Heart right ventricle (tissue), 16 donors: ENCODE data around the gene ACADS. TPM values are rescaled to one million over a fixed set of nuclear protein-coding genes. Genes with fewer than 3 reads are reported as not detected.

ENCODE experiments used
- ATAC-seq, 8 donors: fragments of 200-7000 bp; cut with Tn5 transposase; one replicate each; pipeline ENCODE4 v1.9.1; 2020; ENCODE audit warnings: mild to moderate bottlenecking in 8 of 8, moderate library complexity in 8 of 8, moderate number of reproducible peaks in 1 of 8
- DNase-seq, 2 donors: peaks; one replicate each; pipeline ENCODE4 v3.0.0-alpha.2; 2020
- H3K27ac ChIP-seq, 10 donors: fragments of 200-600 bp; sonication (generic) in 2 of 10; one replicate each; pipeline versions ENCODE4 v1.5.0 to v1.8.0; 2020 to 2022; ENCODE audit warnings: mild to moderate bottlenecking in 3 of 10
- H3K27me3 ChIP-seq, 7 donors: fragments of 200-600 bp; one replicate each; pipeline ENCODE4 v1.8.0; 2021 to 2022; ENCODE audit warnings: mild to moderate bottlenecking in 2 of 7
- H3K36me3 ChIP-seq, 9 donors: fragments of 200-600 bp; sonication (generic) in 1 of 9; one replicate each; pipeline versions ENCODE4 v1.5.0 to v1.8.0; 2020 to 2022; ENCODE audit warnings: mild to moderate bottlenecking in 2 of 9
- H3K4me1 ChIP-seq, 9 donors: fragments of 200-600 bp; sonication (generic) in 1 of 9; one replicate each; pipeline versions ENCODE4 v1.5.0 to v1.8.0; 2020 to 2022; ENCODE audit warnings: mild to moderate bottlenecking in 4 of 9
- H3K4me3 ChIP-seq, 10 donors: fragments of 200-600 bp; sonication (generic) in 2 of 10; one replicate each; pipeline versions ENCODE4 v1.5.0 to v1.8.0; 2020 to 2022; ENCODE audit warnings: mild to moderate bottlenecking in 7 of 10, moderate library complexity in 2 of 10
- H3K9me3 ChIP-seq, 11 donors: fragments of 200-600 bp in 10 of 11; sonication (generic) in 2 of 11; one replicate each; pipeline versions ENCODE4 v1.5.0 to v1.8.0; 2013 to 2022; ENCODE audit warnings: mild to moderate bottlenecking in 2 of 11, control low read depth in 1 of 11, moderate library complexity in 1 of 11
- WGBS, 2 donors: extraction: QIAGEN DNeasy Blood & Tissue Kit; methylation state at CpG; one replicate each; pipeline ENCODE4 v1.1.7; 2013; ENCODE audit warnings: inconsistent platforms in 1 of 2; 5-methylcytosine and 5-hydroxymethylcytosine counted together
- intact Hi-C, 10 donors: fragments of 100-400 bp; cut with DNase I; formaldehyde crosslinking; loops; one replicate each; pipeline versions ENCODE4 v1.11.1 to v1.14.2; 2022
- polyA plus RNA-seq, 2 donors: library from polyadenylated mRNA; stranded (reverse); fragments of 200-250 nt; gene quantifications; one replicate each; pipeline ENCODE4 v1.2.3, GENCODE V29; 2013
- total RNA-seq, 10 donors: library from RNA; stranded (reverse); fragmentation: NEBNext Ultra II Directional in 3 of 10; extraction: Animal tissue kit (Norgen Biotek cat#: 25700) in 3 of 10; gene quantifications; one replicate each; pipeline versions ENCODE4 v1.2.1 to v1.2.4, GENCODE V29; 2021 to 2023
- TF ChIP-seq, protein P1 (sequence below), 9 donors: fragments of 200-600 bp; sonication (generic) in 2 of 9; IDR thresholded peaks; one replicate each; pipeline versions ENCODE4 v1.5.0 to v1.8.0; 2021 to 2022; ENCODE audit warnings: antibody characterized with exemption in 9 of 9, mild to moderate bottlenecking in 5 of 9, moderate library complexity in 1 of 9
- donor health status: Arrhythmogenic right ventricular cardiomyopathy.
- donor health status: ischemic (EF 13 %, LVEDD 7.1; RV severe dilation, severe dysfunction).
- donor health status: healthy with polysubstance abuse.
- donor health status: DM: no; HTN: yes; CAD: no.
- donor health status: DM: no; HTN: no; CAD: no.
- donor health status: ischemic (EF 25% LVEDD 6.9; RV normal size, moderate dysfunction).
- donor health status: ischemic (EF 25% LVEDD 5.7; RV mildly dilated, moderate dysfunction).
- donor health status: healthy.
- donor health status: DM: yes; HTN: yes; CAD: no.
- donor health status: Ischemic cardiomyopathy.
- donor health status: ischemic (EF 35%, LVEDD 5.7; RV mildly dilated, moderate dysfunction).
- donor health status: nonischemic (EF 11% LVEDD 7.7; RV severe dilation, severe dysfunction).
- donor health status: DM: yes; HTN: yes; CAD: no.
- donor health status: PGD.
- donor health status: ischemic (EF 29% LVEDD 5.4; RV normal size, mild dysfunction).
- donor health status: nonischemic (EF 23%, LVEDD 6.1; RV moderate dilation, normal function).

The ACADS gene
- total and polyA plus RNA-seq, 12 donors, result 64.4 to 119 (median 77.3) TPM

- Histone ChIP-seq H3K27ac (peak overlapping the region in 8 of 10 donors; percentile 4 to 61 (median 35)), H3K9me3 (no peaks in the 10 kb centered on the region), H3K4me1 (peaks cover 0 to 50% (median 19%) of the 10 kb centered on the region in 9 donors), H3K36me3 (peaks cover 0 to 95% (median 56%) of the 10 kb centered on the region in 9 donors), H3K27me3 (no peaks in the 10 kb centered on the region), H3K4me3 (no peak overlapping the region)
- WGBS, 2 donors, result 80 to 81% methylated on average over 7 of the region's 7 CpGs
- DNase-seq (no peak), ATAC-seq (peak in 6 of 8 donors; percentile 11 to 76 (median 41))
- TF ChIP-seq, protein P1, sequence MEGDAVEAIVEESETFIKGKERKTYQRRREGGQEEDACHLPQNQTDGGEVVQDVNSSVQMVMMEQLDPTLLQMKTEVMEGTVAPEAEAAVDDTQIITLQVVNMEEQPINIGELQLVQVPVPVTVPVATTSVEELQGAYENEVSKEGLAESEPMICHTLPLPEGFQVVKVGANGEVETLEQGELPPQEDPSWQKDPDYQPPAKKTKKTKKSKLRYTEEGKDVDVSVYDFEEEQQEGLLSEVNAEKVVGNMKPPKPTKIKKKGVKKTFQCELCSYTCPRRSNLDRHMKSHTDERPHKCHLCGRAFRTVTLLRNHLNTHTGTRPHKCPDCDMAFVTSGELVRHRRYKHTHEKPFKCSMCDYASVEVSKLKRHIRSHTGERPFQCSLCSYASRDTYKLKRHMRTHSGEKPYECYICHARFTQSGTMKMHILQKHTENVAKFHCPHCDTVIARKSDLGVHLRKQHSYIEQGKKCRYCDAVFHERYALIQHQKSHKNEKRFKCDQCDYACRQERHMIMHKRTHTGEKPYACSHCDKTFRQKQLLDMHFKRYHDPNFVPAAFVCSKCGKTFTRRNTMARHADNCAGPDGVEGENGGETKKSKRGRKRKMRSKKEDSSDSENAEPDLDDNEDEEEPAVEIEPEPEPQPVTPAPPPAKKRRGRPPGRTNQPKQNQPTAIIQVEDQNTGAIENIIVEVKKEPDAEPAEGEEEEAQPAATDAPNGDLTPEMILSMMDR (IDR thresholded peaks at IDR 0.05), result no peak
- intact Hi-C loops, result loop anchor here in 5 of 10 donors (10.0 kb wide), 3 partner anchors 184 to 254 kb away; partner anchors contain the start of genes HNF1A (in 4 of the 5) and SPPL3 (in 1 of the 5)
Measured at GRCh38 chr12:120720234-120720986, 5.2 kb upstream of the ACADS start.

DNA sequence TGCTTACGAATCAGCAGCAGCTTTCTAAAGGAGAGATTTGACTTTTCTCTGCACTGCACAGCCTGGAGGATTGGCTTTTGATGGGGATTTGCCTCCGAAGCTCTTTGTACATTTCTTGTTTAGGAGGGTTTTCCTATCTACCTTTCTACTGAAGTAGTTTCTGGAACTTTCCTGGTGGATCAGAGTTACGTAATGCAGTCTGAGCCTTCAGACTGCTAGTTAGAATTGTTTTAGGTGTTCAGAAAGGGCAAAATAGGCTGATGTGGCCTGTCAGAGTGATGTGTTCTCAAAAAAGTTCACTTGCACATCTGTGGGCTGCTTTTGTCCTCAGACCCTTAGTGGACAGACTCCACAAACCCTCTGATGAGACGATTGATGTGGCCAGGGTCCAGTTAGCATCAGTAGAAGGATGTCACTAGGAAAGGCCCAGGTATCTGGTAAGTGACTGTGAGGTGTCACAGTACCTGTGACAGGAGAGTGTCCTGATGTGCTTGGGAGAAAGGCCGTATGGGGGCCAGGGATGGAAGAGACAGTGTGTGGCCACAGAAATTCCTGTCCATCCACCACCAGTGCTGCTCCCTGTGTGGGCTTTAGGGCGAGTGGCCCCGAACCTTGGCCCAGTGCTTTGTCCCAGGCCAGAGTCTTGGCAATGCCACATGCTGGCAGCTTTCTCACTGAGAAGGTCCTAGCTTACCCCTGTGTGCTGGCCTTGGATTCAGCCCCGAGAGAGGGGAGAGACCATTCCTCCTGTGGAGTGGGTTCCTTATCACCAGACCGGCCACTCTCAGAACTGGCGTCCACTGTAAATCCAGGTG is 4.4 kb upstream of the ACADS start:
- Histone ChIP-seq H3K27me3 (no peaks in the 10 kb centered on the region), H3K36me3 (peaks cover 0 to 88% (median 54%) of the 10 kb centered on the region in 9 donors), H3K27ac (peak overlapping the region in 8 of 10 donors; percentile 4 to 61 (median 33)), H3K4me1 (peaks cover 0 to 53% (median 20%) of the 10 kb centered on the region in 9 donors), H3K4me3 (no peak overlapping the region), H3K9me3 (no peaks in the 10 kb centered on the region)
- intact Hi-C loops, result loop anchor here in 5 of 10 donors (10.0 kb wide), 3 partner anchors 184 to 254 kb away; partner anchors contain the start of genes HNF1A (in 4 of the 5) and SPPL3 (in 1 of the 5)
- ATAC-seq, result no peak
- 90 to 92% methylated on average over 10 of the region's 10 CpGs for WGBS, 2 donors
- TF ChIP-seq, protein P1 (IDR thresholded peaks at IDR 0.05), result no peak
- no peak for DNase-seq

DNA sequence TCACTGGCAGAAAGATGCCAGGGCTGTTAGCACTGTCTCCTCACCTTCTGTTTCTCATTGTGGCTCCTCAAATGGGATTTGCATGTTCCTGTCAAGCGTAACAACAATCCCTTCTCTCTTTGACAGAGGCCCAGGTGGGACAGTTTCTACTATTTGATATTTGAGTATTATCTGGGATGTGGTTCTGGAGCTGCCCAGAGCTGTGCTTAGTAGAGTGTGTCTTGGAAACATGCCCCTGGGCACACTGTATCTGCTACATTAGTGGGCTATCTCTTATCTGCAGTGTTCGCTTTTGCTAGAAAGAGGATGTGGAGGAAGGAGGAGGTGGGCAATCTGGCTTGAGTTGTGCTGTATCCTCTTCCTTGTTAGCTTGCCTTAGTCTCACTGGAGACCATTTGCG is 3.8 kb upstream of the ACADS start:
- DNase-seq (no peak), ATAC-seq (no peak)
- Histone ChIP-seq H3K9me3 (no peaks in the 10 kb centered on the region), H3K4me1 (peaks cover 0 to 60% (median 24%) of the 10 kb centered on the region in 9 donors), H3K36me3 (peaks cover 0 to 81% (median 48%) of the 10 kb centered on the region in 9 donors), H3K27ac (no peak overlapping the region), H3K4me3 (no peak overlapping the region), H3K27me3 (no peaks in the 10 kb centered on the region)
- TF ChIP-seq, protein P1 (IDR thresholded peaks at IDR 0.05), result no peak
- WGBS, 2 donors, result 79 to 88% methylated on average over 3 of the region's 3 CpGs
- intact Hi-C loops, result loop anchor here in 5 of 10 donors (10.0 kb wide), 3 partner anchors 183 to 253 kb away; partner anchors contain the start of genes HNF1A (in 4 of the 5) and SPPL3 (in 1 of the 5)

GRCh38 chr12:120722784-120723183 is 2.8 kb upstream of the ACADS start:
- Histone ChIP-seq H3K27me3 (no peaks in the 10 kb centered on the region), H3K27ac (no peak overlapping the region), H3K36me3 (peaks cover 0 to 81% (median 42%) of the 10 kb centered on the region in 9 donors), H3K4me1 (peaks cover 0 to 60% (median 24%) of the 10 kb centered on the region in 9 donors), H3K4me3 (no peak overlapping the region), H3K9me3 (no peaks in the 10 kb centered on the region)
- ATAC-seq (no peak), DNase-seq (no peak)
- TF ChIP-seq, protein P1 (IDR thresholded peaks at IDR 0.05), result no peak
- 98 to 100% methylated on average over 2 of the region's 2 CpGs for WGBS, 2 donors
- intact Hi-C loops, result loop anchor here in 5 of 10 donors (10.0 kb wide), 3 partner anchors 182 to 252 kb away; partner anchors contain the start of genes HNF1A (in 4 of the 5) and SPPL3 (in 1 of the 5)
